SK-N-SH (cell line): ENCODE results near the gene BCAS3. TPM values are rescaled to one million over a fixed set of nuclear protein-coding genes. Genes with fewer than 3 reads are reported as not detected.

Experiments
- CTCF ChIA-PET: fragments of 300-600, 350-600 bp; formaldehyde crosslinking; extraction: SDS; loops from one replicate; lab custom pipeline; 2021; lab: Yijun Ruan, JAX
- POLR2A ChIA-PET: fragments of 350-600 bp; sonication (Branson Sonifier 250); formaldehyde crosslinking; extraction: SDS; loops from one replicate; lab custom pipeline; 2020; ENCODE audit warnings: antibody characterized with exemption, inconsistent platforms; lab: Yijun Ruan, JAX
- DNase-seq: peaks from one replicate; pipeline ENCODE4 v3.0.0; 2012
- H2AFZ ChIP-seq: fragments of 200-600 bp; sonication (generic); 2 replicates; pipeline ENCODE4 v1.8.1; 2016; ENCODE audit warnings: antibody characterized with exemption, mild to moderate bottlenecking, low read depth
- H3F3A ChIP-seq: fragments of 200-600 bp; sonication (generic); replicated peaks from 2 replicates; pipeline ENCODE3; 2016; ENCODE audit warnings: antibody characterized with exemption, mild to moderate bottlenecking; ENCODE audit not compliant: insufficient read depth
- H3K27ac ChIP-seq, 2 experiments: fragments of 200-500 bp in 1 of 2; fragments of 200-600 bp in 1 of 2; sonication (Bioruptor generic) in 1 of 2; sonication (generic), shearing (Covaris generic) in 1 of 2; 2 replicates each; pipeline versions ENCODE4 v1.5.1 to v1.6.1; 2014 to 2016; ENCODE audit warnings: low read depth in 2 of 2, inconsistent platforms in 1 of 2, low read length in 1 of 2, mild to moderate bottlenecking in 1 of 2, mixed read lengths in 1 of 2
- H3K27me3 ChIP-seq: fragments of 200-600 bp; sonication (generic), shearing (Covaris generic); 2 replicates; pipeline ENCODE4 v1.6.1; 2016; ENCODE audit warnings: mixed run types; ENCODE audit not compliant: insufficient read depth
- H3K36me3 ChIP-seq, 2 experiments: fragments of 200-500 bp in 1 of 2; fragments of 200-600 bp in 1 of 2; sonication (Bioruptor generic) in 1 of 2; sonication (generic) in 1 of 2; replicated peaks in 1 of 2; 2 replicates each; pipeline versions ENCODE3 to v1.5.1; 2014 to 2016; ENCODE audit warnings: low read length in 1 of 2, mild to moderate bottlenecking in 1 of 2; ENCODE audit not compliant: insufficient read depth in 2 of 2, control insufficient read depth in 1 of 2
- H3K4me1 ChIP-seq, 2 experiments: fragments of 200-500 bp in 1 of 2; fragments of 200-600 bp in 1 of 2; sonication (Bioruptor generic) in 1 of 2; sonication (generic), shearing (Covaris generic) in 1 of 2; 2 replicates each; pipeline versions ENCODE4 v1.5.1 to v1.6.1; 2014 to 2016; ENCODE audit warnings: low read depth in 1 of 2, low read length in 1 of 2, mixed run types in 1 of 2; ENCODE audit not compliant: insufficient read depth in 2 of 2, control insufficient read depth in 1 of 2
- H3K4me2 ChIP-seq: fragments of 200-600 bp; sonication (generic), shearing (Covaris generic); 2 replicates; pipeline ENCODE4 v1.6.1; 2017; ENCODE audit warnings: mixed run types
- H3K4me3 ChIP-seq, 2 experiments: fragments of 200-500 bp in 1 of 2; fragments of 200-600 bp in 1 of 2; sonication (Bioruptor generic) in 1 of 2; sonication (generic), shearing (Covaris generic) in 1 of 2; 2 replicates each; pipeline versions ENCODE4 v1.5.1 to v1.8.1; 2014 to 2016; ENCODE audit warnings: low read depth in 2 of 2, inconsistent platforms in 1 of 2, low read length in 1 of 2, mild to moderate bottlenecking in 1 of 2, mixed read lengths in 1 of 2, moderate library complexity in 1 of 2
- H3K79me2 ChIP-seq: fragments of 200-600 bp; sonication (generic); 2 replicates; pipeline ENCODE4 v1.8.1; 2017; ENCODE audit warnings: mild to moderate bottlenecking; ENCODE audit not compliant: insufficient read depth
- H3K9ac ChIP-seq: fragments of 200-600 bp; sonication (generic); 2 replicates; pipeline ENCODE4 v1.6.1; 2017; ENCODE audit warnings: mixed run types
- H3K9me2 ChIP-seq: fragments of 200-600 bp; sonication (generic); 2 replicates; pipeline ENCODE4 v1.6.1; 2017; ENCODE audit warnings: mixed run types
- H3K9me3 ChIP-seq: fragments of 200-600 bp; sonication (generic); 2 replicates; pipeline ENCODE4 v1.6.1; 2017; ENCODE audit warnings: mixed run types, mild to moderate bottlenecking, moderate library complexity
- H4K20me1 ChIP-seq: fragments of 200-600 bp; sonication (generic); 2 replicates; pipeline ENCODE4 v1.6.1; 2017; ENCODE audit warnings: mild to moderate bottlenecking, mixed run types; ENCODE audit not compliant: insufficient read depth
- CHD2 ChIP-seq: fragments of 150-350 bp; IDR thresholded peaks from 2 replicates; pipeline ENCODE4 v1.6.1; 2018; ENCODE audit warnings: low read length; ENCODE audit not compliant: partially characterized antibody
- ELF1 ChIP-seq: IDR thresholded peaks from 2 replicates; pipeline ENCODE4 v1.4.0; 2012
- EP300 ChIP-seq, 2 experiments: IDR thresholded peaks; 2 replicates each; pipeline versions ENCODE4 v1.4.0 to v1.6.1; 2012; ENCODE audit warnings: borderline replicate concordance in 1 of 2, low read depth in 1 of 2, low read length in 1 of 2
- FOSL2 ChIP-seq: IDR thresholded peaks from 2 replicates; pipeline ENCODE4 v1.4.0; 2012; ENCODE audit warnings: low read depth, mild to moderate bottlenecking, moderate library complexity, borderline replicate concordance
- GABPA ChIP-seq: IDR thresholded peaks from 2 replicates; pipeline ENCODE4 v1.4.0; 2012; ENCODE audit warnings: low read depth, mild to moderate bottlenecking
- JUND ChIP-seq: IDR thresholded peaks from 2 replicates; pipeline ENCODE4 v1.4.0; 2012
- MEF2A ChIP-seq: IDR thresholded peaks from 2 replicates; pipeline ENCODE4 v1.4.0; 2012; ENCODE audit warnings: low read depth, borderline replicate concordance
- NFIC ChIP-seq: IDR thresholded peaks from 2 replicates; pipeline ENCODE4 v1.4.0; 2012; ENCODE audit warnings: borderline replicate concordance
- NRF1 ChIP-seq: IDR thresholded peaks from 2 replicates; pipeline ENCODE4 v1.6.1; 2012; ENCODE audit warnings: low read depth, mild to moderate bottlenecking, low read length
- RCOR1 ChIP-seq: fragments of 150-350 bp; IDR thresholded peaks from 2 replicates; pipeline ENCODE4 v1.6.1; 2017; ENCODE audit warnings: antibody characterized with exemption, low read length
- RFX5 ChIP-seq: IDR thresholded peaks from 2 replicates; pipeline ENCODE4 v1.6.1; 2012; ENCODE audit warnings: mild to moderate bottlenecking, improper control_type of control experiment, low read length
- RXRA ChIP-seq: IDR thresholded peaks from 2 replicates; pipeline ENCODE4 v1.4.0; 2012; ENCODE audit warnings: low read depth, mild to moderate bottlenecking, borderline replicate concordance
- SMC3 ChIP-seq: IDR thresholded peaks from 2 replicates; pipeline ENCODE4 v1.6.1; 2012; ENCODE audit warnings: low read depth, low read length, improper control_type of control experiment
- TCF12 ChIP-seq: IDR thresholded peaks from 2 replicates; pipeline ENCODE4 v1.4.0; 2012
- WGBS: methylation state at CpG from one replicate; pipeline ENCODE4 v1.1.6; 2017; ENCODE audit warnings: low lambda C conversion rate; 5-methylcytosine and 5-hydroxymethylcytosine counted together
- polyA plus RNA-seq, 3 experiments: library from polyadenylated mRNA; depleted of rRNA; stranded (reverse); fragments of >200 nt; gene quantifications; 2 replicates each; pipeline ENCODE4 v1.2.3, GENCODE V29; 2012
- TF ChIP-seq, protein P1 (sequence below): IDR thresholded peaks from 2 replicates; pipeline ENCODE4 v1.4.0; 2012; ENCODE audit warnings: low read depth, borderline replicate concordance
- TF ChIP-seq, protein P2 (sequence below): fragments of 150-350 bp; IDR thresholded peaks from 2 replicates; pipeline ENCODE4 v1.6.1; 2017; ENCODE audit warnings: antibody characterized with exemption, low read length, low read depth, borderline replicate concordance
- TF ChIP-seq, protein P3 (sequence below): fragments of 200-600 bp; sonication (generic); IDR thresholded peaks from 2 replicates; pipeline ENCODE4 v1.6.1; 2017; ENCODE audit warnings: antibody characterized with exemption, mild to moderate bottlenecking, moderate library complexity
- TF ChIP-seq, protein P4 (sequence below): IDR thresholded peaks from 2 replicates; pipeline ENCODE4 v1.4.0; 2012; ENCODE audit warnings: low read depth, borderline replicate concordance
- TF ChIP-seq, protein P5 (sequence below): IDR thresholded peaks from 2 replicates; pipeline ENCODE4 v1.6.1; 2012; ENCODE audit warnings: mild to moderate bottlenecking, low read depth, low read length, moderate library complexity
- TF ChIP-seq, protein P6 (sequence below): IDR thresholded peaks from 2 replicates; pipeline ENCODE4; 2012

Gene BCAS3
- polyA plus RNA-seq, 1 of the 3 experiments (the other 2 are of a cell fraction), result 5.9 TPM

DNA sequence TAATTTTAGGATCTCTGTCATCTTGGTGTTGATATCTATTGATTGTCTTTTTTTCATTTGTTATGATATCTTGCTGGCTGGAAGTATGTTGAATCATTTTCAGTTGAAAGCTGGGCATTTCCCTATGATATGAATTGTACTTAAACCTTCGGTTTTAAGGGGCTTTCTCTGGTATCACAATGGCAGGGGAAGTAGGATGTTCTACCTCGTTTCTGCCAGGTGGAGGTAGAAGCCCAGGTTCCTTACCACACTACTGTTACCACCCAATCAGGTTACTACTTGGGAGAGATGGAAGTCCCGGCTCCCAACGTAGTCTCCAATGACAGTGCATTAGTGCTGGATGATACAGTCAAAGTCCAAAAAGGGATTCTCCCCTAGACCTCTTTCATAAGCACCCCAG, 440.3 kb downstream of the BCAS3 start:
- H3K79me2 ChIP-seq, result no peaks in the 10 kb centered on the region
- H3K4me1 ChIP-seq, result no peaks in the 10 kb centered on the region
- H3K9me3 ChIP-seq, result peaks cover 13% of the 10 kb centered on the region; the same call in 1 of the 2 replicates
- H2AFZ ChIP-seq, result no peak overlapping the region
- H3K36me3 ChIP-seq, result no peaks in the 10 kb centered on the region
- no peaks in the 10 kb centered on the region for H4K20me1 ChIP-seq
- H3K4me2 ChIP-seq, result no peak overlapping the region
- H3K27me3 ChIP-seq, result no peaks in the 10 kb centered on the region
- H3K9ac ChIP-seq, result no peak overlapping the region
- no peak overlapping the region for H3K27ac ChIP-seq
- ChIA-PET POLR2A (no interaction called here), CTCF (interaction anchor here (0.6 kb wide), 1 partner anchor 53 kb away, joined by 3 read pairs; no protein-coding TSS in a partner anchor)
- no peak for DNase-seq
- no peak overlapping the region for H3K4me3 ChIP-seq
- 79% methylated on average over 4 of the region's 4 CpGs for WGBS
- TF ChIP-seq, protein P1, sequence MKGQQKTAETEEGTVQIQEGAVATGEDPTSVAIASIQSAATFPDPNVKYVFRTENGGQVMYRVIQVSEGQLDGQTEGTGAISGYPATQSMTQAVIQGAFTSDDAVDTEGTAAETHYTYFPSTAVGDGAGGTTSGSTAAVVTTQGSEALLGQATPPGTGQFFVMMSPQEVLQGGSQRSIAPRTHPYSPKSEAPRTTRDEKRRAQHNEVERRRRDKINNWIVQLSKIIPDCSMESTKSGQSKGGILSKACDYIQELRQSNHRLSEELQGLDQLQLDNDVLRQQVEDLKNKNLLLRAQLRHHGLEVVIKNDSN, result no peak
- TF ChIP-seq RFX5 (no peak), RCOR1 (no peak), SMC3 (no peak), MEF2A (no peak), EP300 (IDR thresholded peaks at IDR 0.05; ENCODE audit: borderline replicate concordance in 1 of 2, low read depth in 1 of 2, low read length in 1 of 2) (no peak), NFIC (no peak), ELF1 (no peak), NRF1 (no peak), GABPA (no peak), JUND (no peak), CHD2 (no peak), RXRA (no peak), TCF12 (no peak), FOSL2 (no peak)
- TF ChIP-seq, protein P2, sequence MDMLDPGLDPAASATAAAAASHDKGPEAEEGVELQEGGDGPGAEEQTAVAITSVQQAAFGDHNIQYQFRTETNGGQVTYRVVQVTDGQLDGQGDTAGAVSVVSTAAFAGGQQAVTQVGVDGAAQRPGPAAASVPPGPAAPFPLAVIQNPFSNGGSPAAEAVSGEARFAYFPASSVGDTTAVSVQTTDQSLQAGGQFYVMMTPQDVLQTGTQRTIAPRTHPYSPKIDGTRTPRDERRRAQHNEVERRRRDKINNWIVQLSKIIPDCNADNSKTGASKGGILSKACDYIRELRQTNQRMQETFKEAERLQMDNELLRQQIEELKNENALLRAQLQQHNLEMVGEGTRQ, result no peak
- TF ChIP-seq, protein P3, sequence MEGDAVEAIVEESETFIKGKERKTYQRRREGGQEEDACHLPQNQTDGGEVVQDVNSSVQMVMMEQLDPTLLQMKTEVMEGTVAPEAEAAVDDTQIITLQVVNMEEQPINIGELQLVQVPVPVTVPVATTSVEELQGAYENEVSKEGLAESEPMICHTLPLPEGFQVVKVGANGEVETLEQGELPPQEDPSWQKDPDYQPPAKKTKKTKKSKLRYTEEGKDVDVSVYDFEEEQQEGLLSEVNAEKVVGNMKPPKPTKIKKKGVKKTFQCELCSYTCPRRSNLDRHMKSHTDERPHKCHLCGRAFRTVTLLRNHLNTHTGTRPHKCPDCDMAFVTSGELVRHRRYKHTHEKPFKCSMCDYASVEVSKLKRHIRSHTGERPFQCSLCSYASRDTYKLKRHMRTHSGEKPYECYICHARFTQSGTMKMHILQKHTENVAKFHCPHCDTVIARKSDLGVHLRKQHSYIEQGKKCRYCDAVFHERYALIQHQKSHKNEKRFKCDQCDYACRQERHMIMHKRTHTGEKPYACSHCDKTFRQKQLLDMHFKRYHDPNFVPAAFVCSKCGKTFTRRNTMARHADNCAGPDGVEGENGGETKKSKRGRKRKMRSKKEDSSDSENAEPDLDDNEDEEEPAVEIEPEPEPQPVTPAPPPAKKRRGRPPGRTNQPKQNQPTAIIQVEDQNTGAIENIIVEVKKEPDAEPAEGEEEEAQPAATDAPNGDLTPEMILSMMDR, result no peak
- TF ChIP-seq, protein P4, sequence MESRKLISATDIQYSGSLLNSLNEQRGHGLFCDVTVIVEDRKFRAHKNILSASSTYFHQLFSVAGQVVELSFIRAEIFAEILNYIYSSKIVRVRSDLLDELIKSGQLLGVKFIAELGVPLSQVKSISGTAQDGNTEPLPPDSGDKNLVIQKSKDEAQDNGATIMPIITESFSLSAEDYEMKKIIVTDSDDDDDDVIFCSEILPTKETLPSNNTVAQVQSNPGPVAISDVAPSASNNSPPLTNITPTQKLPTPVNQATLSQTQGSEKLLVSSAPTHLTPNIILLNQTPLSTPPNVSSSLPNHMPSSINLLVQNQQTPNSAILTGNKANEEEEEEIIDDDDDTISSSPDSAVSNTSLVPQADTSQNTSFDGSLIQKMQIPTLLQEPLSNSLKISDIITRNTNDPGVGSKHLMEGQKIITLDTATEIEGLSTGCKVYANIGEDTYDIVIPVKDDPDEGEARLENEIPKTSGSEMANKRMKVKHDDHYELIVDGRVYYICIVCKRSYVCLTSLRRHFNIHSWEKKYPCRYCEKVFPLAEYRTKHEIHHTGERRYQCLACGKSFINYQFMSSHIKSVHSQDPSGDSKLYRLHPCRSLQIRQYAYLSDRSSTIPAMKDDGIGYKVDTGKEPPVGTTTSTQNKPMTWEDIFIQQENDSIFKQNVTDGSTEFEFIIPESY, result no peak
- TF ChIP-seq, protein P5, sequence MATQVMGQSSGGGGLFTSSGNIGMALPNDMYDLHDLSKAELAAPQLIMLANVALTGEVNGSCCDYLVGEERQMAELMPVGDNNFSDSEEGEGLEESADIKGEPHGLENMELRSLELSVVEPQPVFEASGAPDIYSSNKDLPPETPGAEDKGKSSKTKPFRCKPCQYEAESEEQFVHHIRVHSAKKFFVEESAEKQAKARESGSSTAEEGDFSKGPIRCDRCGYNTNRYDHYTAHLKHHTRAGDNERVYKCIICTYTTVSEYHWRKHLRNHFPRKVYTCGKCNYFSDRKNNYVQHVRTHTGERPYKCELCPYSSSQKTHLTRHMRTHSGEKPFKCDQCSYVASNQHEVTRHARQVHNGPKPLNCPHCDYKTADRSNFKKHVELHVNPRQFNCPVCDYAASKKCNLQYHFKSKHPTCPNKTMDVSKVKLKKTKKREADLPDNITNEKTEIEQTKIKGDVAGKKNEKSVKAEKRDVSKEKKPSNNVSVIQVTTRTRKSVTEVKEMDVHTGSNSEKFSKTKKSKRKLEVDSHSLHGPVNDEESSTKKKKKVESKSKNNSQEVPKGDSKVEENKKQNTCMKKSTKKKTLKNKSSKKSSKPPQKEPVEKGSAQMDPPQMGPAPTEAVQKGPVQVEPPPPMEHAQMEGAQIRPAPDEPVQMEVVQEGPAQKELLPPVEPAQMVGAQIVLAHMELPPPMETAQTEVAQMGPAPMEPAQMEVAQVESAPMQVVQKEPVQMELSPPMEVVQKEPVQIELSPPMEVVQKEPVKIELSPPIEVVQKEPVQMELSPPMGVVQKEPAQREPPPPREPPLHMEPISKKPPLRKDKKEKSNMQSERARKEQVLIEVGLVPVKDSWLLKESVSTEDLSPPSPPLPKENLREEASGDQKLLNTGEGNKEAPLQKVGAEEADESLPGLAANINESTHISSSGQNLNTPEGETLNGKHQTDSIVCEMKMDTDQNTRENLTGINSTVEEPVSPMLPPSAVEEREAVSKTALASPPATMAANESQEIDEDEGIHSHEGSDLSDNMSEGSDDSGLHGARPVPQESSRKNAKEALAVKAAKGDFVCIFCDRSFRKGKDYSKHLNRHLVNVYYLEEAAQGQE, result no peak
- TF ChIP-seq, protein P6, sequence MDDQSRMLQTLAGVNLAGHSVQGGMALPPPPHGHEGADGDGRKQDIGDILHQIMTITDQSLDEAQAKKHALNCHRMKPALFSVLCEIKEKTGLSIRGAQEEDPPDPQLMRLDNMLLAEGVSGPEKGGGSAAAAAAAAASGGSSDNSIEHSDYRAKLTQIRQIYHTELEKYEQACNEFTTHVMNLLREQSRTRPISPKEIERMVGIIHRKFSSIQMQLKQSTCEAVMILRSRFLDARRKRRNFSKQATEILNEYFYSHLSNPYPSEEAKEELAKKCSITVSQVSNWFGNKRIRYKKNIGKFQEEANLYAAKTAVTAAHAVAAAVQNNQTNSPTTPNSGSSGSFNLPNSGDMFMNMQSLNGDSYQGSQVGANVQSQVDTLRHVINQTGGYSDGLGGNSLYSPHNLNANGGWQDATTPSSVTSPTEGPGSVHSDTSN, result no peak
- no peaks in the 10 kb centered on the region for H3F3A ChIP-seq
- peaks cover 7% of the 10 kb centered on the region; the same call in 1 of the 2 replicates for H3K9me2 ChIP-seq
